HG03196 (cell line): ENCODE measurements around the gene POLL.

ENCODE experiments used
- ATAC-seq: cut with Tn5 transposase; IDR thresholded peaks from one replicate; pipeline ENCODE4 v1.9.1; 2021; ENCODE audit not compliant: unreplicated experiment

Gene POLL

DNA sequence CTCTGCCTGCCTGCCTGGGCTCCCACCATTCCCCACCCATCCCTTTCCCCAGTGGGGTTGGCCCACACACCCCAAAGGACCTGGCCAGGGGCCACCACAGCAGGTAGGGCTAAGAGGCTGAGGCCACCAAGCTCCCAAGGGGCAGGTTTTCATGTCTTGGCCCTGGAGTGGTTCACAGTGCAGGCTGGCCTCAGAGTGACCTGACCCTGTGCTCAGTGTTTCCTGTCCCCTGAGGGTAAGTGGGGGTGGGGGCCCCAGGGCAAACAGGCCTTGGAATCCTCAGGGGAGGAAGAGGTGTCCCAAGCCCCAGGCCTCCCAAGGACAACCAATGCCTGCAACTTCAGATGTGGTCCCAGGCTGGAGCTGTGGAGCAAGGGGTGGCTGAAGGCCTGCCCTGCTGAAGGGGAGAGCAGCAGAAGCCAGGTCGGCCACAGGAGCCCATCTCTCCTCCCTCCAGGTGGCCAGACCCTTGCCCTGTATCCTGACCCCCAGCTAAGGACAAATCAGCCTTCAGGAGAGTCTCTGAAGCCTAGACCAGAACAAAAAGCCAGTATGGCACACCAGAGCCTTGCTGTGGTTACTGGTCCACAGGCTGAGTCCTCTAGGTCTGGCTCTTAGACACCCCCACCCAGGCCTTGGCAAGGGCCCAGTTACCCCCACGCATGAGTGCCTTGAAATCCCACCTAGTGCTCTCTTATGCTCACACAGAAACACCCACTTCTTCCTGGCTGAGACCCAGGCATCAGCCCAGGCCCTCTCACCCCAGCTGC is 27.6 kb downstream of the POLL start:
- ATAC-seq: no peak

DNA sequence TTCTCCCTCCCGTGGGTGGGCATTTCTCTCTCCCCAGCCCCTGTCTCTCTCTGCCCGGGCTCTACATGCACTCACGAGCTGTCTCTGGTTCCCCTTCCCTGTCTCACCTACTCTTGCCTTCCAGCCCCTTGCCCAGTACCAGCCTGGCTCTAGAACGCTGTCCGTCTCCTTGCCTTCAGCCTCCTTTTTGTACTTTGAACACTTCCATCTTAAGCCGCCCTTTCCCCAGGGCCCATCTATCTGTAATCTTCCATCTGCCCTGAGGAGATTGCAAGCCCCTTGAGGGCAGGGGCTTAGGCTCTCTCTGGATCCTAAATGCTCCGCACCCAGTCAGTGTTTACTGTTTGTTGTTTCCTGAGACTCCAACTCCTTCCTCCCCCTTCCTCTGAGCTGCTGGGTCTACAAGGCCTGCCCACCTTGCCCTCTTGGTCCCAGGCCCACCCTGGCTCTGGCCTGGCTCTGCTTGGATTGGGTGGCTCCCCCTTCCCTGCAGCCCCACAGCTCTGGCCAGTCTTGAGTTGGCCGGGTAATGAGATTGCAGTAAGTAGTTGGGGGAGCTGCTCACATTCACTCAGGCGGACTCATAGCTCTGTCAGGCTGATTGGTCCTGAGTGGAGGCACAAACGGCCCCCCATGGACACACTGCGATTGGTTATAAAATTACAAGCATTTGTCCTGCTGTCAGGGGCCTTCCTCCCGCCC is 28.3 kb downstream of the POLL start:
- no peak for ATAC-seq

DNA sequence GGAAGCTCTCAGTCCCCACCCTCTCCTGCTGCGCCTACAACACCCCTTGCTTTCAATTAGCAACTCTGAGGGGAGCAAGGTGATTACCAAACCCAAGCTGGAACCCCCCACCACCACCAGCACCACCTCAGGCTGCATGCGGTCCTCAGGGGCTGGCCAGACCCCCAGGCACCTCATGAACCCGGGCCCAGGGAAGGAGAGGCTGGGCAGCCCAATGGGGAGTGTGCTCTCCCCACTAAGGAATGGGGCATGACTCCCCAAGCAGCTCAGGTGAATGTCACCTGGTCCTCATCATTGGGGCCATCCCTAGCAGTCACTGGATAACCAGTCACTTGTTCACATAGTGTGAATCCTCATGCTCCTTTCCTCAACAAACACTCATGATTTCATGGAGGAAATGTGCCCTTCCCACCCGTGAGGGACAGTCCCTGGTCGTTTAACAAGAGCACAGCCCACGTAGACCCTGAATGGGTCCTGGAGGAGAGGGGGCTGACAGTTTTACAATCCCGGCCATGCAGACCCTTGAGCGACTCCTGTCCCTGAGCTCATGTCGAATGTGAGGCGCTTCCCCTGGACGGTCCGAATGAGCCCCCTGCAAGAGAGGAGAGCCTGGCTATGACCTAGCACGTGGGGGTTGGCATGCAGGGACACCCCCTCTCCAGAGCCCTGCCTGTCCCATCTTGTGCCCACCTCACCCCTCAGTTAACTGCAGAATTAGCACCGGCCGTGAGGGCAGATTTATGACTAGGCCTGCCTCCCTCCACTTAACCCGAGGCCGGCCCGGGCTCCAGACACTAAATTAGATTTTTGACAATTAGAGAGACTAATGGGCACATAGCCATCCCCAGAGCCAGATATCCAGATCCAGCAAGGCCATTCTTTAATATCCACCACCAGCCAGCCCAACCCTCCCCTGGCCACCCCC is 29.1 kb downstream of the POLL start:
- no peak for ATAC-seq

DNA sequence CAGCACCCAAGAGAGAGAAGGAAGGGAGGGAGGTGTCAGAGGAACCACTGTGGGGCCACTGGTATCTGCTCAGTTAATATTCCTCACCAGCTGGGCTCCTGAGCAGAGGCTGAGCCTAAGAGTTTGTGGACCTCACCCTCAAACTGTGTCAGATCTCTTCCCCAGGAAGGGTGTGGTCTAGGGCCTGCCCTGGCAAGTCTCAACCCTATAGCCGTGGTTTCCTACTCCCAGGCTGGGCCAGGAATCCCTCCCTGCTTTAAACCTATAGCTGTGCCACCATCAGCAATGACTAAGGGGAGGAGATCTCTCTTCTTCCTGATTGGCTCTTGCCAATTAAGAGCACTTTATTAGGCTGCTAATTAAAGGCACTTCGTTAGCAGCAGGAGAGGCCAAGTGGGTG is 29.9 kb downstream of the POLL start:
- no peak for ATAC-seq

DNA sequence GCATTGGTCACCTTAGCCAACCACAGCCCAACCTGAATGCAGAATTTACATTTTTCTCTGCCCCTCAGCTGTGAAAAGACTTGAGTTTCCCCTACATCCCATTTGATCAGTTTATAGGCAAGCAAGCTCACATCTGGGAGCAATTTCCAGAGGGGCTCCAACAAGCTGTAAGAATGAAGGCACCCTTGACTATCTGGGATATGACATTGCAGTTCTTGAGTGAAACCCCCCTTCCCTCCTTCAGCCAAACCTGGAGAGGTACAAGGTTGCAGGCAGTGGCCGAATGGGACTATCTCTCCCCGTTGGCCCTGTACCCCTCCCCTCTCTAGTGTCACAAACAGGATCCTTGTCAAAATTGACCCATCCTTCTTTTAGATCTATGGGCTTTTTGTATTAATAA is 30.5 kb downstream of the POLL start:
- ATAC-seq: no peak

DNA sequence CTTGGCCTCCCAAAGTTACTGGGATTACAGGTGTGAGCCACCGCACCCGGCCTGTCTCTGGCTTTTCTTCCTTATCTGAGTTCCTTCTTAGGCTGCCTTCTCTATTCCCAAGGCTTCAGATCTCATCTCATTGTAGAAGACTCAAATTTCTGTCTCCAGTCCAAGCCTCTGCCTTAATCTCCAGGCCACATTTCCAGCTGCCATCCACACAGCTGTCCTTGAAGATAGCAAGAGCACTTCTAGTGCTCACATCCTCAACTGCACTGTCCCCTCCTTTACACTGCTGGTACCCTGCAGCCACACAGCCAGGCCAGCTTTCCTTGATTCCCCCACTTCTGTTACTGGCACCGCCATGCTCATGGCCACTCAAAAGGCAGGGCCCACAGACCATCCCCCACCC is 35.6 kb downstream of the POLL start:
- no peak for ATAC-seq

DNA sequence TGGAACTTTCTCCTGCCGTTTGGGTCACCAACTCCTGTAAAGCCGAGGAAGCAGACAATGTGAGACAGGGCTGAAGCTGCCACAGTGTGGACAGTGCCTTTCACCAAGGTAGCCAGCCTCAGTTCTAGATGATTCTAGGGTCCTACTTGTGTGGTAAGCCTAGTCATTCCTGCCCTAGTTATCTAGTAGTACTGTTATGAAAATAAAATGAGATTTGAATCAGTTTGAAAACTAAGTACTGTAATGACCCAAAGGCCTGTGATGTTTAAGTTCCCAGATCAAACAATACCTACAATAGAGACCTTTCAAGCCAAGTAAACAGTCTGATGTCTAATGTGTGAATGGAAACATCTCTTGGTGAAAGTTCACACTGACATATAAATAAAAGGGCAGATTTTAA is 37.1 kb downstream of the POLL start:
- no peak for ATAC-seq

DNA sequence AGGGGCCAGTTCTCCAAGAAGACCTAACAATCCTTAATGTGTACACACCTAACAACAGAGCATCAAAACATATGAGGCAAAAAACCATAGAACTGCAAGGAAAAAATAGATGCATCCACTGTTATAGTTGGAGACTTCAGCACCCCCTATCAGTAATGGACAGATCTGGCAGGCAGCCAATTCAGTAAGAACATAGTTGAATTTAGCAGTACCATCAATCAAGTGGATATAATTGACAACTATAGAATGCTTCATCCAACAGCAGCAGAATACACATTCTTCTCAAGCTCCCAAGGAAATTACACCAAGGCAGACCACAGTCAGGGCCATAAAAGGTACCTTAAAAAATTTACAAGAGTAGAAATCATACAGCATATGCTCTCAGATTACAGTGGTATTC is 42.2 kb downstream of the POLL start:
- no peak for ATAC-seq

DNA sequence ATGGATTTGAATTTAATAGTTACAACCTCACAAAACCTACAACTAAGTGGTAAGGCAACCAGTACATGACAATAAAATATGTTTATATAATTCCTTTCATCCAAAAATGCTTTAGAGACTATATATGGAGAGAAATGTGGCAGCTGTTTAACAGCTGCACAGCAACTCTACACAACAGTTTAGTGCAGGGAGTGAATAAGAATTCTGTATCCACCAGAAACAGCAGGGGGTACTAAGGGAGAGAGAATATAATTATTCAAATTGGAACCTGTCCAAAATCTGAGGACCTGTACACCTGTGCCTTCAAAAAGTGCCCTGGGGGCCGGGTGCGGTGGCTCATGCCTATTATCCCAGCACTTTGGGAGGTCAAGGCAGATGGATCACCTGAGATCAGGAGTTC is 49.6 kb downstream of the POLL start:
- no peak for ATAC-seq

DNA sequence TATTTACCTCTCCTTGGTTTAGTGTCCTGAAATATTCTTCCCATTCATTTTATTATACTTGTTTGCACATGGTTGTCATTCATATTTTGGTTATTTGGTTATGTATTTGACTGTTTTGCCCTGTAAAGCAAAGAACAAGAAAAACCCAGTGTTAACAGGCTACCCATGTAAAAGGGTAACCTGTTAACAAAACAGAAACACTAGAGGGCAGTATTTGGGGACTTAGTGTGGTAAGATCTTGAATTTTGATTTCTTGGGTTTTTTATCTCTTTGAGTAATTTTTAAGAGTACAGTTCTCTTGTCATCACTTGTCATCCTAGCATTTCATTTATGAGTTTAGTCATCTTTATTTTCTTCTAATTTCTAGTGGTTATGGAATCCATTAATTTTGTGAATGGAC is 51.3 kb downstream of the POLL start:
- no peak for ATAC-seq

DNA sequence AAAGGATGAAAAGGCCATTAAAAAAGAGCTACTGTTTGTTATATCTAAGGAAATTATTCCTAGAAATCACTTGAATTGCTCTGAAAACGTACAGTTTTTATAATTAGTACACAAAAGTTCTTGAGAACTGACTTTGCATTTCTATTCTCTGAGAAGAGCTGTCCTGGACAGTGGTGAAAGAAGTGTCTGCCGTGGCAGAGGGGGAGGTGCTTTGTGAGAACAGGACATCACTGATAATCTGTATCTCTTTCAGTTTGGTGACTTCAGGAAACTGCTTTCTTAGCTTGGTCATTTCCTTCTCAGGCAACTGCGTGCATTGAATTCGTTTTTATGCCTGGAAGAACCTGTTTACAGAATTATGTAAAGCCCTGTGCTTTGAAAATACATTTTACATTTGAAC is 52.1 kb downstream of the POLL start:
- ATAC-seq: peak; percentile 64

DNA sequence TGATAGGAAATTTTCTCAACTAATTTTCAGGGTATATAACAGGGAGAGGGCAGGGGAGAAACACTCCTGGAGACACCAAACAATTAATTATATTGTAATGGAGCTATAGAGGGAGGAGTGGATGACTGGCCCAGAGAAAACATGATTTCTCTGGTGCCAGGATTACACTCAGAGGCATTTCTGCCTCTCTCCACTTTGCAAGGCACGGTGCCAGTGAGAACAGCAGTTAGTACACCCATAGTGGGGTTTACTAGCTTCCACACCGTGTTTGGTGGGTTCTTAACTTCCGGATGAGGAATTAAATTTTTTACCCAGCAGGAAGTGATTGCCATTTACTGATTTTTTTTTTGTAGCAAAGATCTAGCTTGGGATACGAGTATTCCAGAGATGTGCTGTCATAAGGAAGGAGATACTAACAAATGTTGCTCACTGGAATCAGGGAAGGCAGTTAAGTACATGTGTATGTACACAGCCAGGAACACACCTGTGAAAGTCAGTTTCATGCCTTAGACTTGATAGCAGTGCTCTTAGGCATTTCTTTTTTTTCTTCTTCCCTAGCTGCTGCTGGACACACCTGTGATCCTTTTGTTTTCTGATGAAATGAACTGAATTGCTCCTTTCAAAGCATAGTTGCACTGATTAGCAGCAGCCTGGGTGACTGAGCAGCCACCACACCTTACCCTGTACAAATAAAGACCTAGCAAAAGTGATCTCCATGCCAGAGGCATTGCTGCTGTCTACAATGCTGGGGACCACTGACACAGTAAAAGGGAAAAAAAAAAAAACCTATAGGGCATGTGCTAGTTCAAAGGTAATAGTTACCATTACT is 58.1 kb downstream of the POLL start:
- no peak for ATAC-seq

DNA sequence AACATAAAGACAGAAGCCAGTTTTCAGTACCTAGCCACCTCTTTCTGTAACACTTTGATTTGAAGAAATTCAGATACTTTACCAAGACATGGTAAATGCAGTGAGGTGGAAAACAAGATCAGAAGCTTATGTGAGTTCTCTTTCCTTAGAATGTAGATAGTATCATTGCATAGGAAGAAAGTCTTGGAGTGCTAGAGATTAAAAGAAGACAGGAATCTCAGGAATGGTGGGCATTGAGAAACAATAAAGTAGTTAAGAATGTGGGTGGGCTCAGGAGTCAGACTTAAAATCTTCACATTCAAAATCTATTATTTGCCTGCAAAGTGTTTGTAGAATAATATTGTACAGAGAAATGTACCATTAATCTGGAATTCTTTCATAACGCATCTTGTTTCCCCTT is 58.9 kb downstream of the POLL start:
- ATAC-seq: no peak
